Measurements from ENCODE around the gene NRSN2.

- TF ChIP-seq CTCF (conservative IDR thresholded peaks at IDR 0.05) = no peak
- no peak for TF ChIP-seq ZFX (IDR thresholded peaks at IDR 0.05)
These were observed 22.0 kb downstream of the NRSN2 start for GRCh38 chr20:368915-369314.

All from C4-2B (cell line).